IPS DF 4.7 (cell line): ENCODE data around the gene COL9A2.

ENCODE experiments used
- DNase-seq: peaks from one replicate; pipeline ENCODE4 v3.0.0-alpha.2; 2013; ENCODE audit warnings: low spot score; ENCODE audit errors: extremely low read depth

The COL9A2 gene

GRCh38 chr1:40318476-40318875 lies 1.4 kb upstream of the COL9A2 start:
- no peak for DNase-seq

DNA sequence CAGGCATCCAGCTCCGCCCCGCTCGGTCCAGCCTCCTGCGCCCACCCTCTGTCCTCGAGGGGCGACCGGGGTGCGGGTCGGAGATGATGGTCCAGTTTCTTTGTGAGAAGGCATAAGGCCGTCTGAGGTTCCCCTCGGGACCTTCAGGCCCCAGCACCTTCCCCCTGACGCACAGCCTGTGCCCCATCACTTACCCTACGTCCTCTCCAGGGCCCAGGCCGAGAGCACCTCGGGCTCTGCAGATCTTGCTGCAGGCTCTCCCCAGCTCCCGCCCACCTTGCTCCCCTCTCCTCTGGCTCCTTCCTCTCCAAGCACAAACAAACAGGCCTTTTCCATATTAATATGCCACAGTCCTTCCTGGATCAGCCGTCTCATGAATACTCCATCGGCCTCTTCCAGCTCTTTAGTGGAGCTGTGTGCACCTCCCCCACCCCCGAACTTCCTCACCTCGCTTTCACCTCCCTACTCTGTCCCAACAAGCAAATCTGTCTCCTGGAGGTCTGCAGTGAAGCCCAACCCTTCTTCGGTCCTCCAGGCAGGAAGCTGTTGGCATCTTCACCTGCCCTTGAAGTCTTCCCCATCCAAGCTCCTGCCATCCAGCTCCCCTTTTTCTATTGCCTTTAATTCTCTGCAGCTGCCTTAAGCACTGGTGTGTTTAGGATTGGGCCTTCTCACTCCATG lies 448 bp upstream of the COL9A2 start:
- DNase-seq, result no peak

DNA sequence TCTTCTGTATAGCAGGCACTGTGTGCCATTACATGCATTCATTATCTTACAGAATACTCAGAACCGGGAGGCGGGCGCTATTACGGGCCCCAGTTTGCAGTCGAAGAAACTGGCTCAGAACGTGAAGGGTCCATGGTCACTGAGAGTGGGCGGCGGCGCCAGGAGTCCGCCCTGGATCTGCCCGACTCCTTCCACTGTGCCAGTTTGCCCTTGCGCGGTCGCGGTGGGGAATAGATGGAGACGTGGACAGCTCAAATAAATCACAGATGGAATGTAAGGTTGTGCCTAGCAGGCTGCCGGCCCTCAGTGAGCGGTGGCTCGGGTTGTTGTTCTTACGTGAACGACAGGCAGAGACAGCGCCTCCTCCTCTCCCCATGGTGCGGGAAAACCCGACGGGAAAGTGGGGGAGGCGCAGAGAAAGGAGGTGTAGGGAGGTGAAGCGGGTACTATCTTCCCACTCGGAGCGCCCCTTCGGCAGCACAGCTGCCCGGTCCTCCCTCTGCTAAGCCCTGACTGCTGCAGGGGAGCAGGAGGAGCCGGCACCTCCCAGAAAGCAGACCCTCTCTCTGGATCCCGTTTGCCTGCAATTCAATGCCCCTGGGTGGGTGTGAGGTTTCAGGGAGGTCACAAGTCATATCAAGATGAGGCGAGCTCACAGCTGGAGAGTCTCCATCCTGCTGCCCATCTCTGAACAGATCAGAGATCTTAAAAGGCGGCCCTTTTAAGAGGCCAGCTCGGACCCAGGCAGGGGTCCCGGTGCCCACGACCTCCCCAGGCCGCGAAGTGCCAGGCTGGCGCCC lies 1.1 kb downstream of the COL9A2 start:
- no peak for DNase-seq

- no peak for DNase-seq
Measured at GRCh38 chr1:40315239-40315794, 1.8 kb downstream of the COL9A2 start.

GRCh38 chr1:40314721-40315238 lies 2.3 kb downstream of the COL9A2 start:
- DNase-seq, result no peak

- no peak for DNase-seq
Measured at GRCh38 chr1:40313958-40314720, 2.9 kb downstream of the COL9A2 start.

GRCh38 chr1:40313329-40313957 lies 3.6 kb downstream of the COL9A2 start:
- no peak for DNase-seq

DNA sequence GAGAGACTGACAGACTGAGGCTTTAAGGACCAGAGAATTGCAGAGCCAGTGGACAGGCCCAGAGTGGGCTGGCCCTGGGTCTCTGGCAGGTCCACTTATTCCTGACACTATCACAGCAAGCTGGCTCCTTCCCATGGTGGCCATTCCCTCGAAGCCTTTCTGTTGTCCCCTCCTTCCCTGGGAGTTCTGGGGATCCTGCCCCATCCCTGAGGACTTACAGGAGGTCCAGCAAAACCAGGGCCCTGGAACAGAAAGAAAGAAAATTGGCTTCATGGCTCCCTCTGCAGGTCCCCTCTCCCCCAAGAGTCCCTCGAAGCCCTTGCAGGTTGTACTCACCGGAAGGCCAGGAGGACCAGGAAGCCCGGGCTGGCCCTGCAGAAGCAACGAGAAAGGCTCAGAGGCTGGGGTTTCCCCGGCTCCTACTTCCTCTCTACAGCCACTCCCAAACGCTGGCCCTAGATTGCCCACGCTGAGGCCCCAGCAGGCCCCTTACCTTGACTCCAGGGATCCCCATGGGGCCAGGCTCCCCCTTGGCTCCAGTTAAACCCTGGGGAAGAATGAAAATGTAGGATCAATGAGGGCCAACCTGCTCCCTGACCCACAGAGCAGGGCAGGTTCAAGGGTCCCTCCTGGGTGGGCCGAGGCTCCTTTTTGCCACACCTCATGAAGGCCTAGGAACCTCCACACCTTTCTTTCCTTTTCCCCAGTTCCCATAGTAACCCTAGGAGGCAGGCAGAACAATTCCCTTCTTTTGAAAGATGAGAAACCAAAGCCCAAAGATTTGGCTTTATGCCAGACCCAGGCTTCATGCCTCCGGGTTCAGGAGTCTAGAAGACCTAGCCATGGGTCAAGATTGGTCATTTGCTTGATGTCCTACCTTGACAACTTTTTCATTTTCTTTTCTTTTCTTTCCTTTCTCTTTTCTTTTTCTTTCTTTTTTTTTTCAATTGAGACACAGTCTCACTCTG lies 4.6 kb downstream of the COL9A2 start:
- DNase-seq, result no peak

GRCh38 chr1:40311692-40312091 lies 5.4 kb downstream of the COL9A2 start:
- no peak for DNase-seq

GRCh38 chr1:40310983-40311642 lies 6.0 kb downstream of the COL9A2 start:
- no peak for DNase-seq

GRCh38 chr1:40310129-40310461 lies 7.0 kb downstream of the COL9A2 start:
- no peak for DNase-seq

DNA sequence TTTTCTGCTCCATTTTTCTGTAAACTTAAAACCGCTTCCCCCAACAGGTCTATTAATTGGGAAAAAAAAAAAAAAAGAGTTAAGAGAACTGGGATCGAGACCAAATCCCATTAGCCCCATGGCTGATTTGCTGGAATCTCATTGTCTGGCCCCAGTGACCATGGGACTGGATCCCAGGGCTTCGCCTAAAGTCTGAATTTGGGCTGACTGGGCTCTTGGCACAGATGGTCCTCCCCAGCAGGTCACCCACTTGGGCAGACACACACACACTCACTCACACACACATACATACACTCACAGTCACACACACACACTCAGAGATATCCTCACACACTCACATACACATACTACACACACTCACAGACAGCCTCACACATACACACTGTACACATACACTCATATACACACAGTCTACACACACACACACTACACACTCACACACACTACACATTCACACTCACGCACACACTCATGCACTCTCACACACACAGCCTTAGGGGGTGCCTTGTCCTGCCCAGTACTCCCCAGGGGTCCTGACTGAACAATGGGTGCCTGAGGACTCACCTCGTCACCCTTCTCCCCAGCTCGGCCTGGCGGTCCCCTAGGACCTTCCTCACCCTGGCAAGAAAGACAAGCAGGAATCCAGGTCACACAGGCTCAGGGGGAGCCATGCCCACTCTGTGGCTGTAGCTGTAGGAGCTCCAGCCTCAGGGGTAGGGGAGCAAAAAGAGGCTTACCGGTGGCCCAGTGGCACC lies 7.5 kb downstream of the COL9A2 start:
- no peak for DNase-seq

GRCh38 chr1:40308036-40308727 lies 8.9 kb downstream of the COL9A2 start:
- no peak for DNase-seq

GRCh38 chr1:40307186-40307585 lies 9.9 kb downstream of the COL9A2 start:
- no peak for DNase-seq

- DNase-seq, result no peak
Measured at GRCh38 chr1:40306296-40306695, 10.8 kb downstream of the COL9A2 start.

- DNase-seq, result no peak
Measured at GRCh38 chr1:40305871-40306270, 11.2 kb downstream of the COL9A2 start.

- no peak for DNase-seq
Measured at GRCh38 chr1:40305451-40305850, 11.6 kb downstream of the COL9A2 start.

GRCh38 chr1:40303790-40304189 lies 13.3 kb downstream of the COL9A2 start:
- DNase-seq, result no peak
